Transverse colon (tissue), 4 donors: ENCODE results near the gene NUP37.

Source experiments
- POLR2AphosphoS5 ChIP-seq, 3 donors: sonication (generic); formaldehyde crosslinking; IDR thresholded peaks; one replicate each; pipeline ENCODE4 v1.6.1; 2016; ENCODE audit warnings: antibody characterized with exemption in 3 of 3
- TF ChIP-seq, protein P1 (sequence below), 5 experiments: fragments of 200-600 bp in 3 of 5; fragments of 450-650 bp in 2 of 5; sonication (generic) in 3 of 5; IDR thresholded peaks; 1 replicate in 2 of 5; 2 replicates in 3 of 5; pipeline ENCODE4 v1.5.1; 2016 to 2017; ENCODE audit warnings: antibody characterized with exemption in 5 of 5, inconsistent platforms in 3 of 5, mild to moderate bottlenecking in 2 of 5, moderate library complexity in 1 of 5

DNA sequence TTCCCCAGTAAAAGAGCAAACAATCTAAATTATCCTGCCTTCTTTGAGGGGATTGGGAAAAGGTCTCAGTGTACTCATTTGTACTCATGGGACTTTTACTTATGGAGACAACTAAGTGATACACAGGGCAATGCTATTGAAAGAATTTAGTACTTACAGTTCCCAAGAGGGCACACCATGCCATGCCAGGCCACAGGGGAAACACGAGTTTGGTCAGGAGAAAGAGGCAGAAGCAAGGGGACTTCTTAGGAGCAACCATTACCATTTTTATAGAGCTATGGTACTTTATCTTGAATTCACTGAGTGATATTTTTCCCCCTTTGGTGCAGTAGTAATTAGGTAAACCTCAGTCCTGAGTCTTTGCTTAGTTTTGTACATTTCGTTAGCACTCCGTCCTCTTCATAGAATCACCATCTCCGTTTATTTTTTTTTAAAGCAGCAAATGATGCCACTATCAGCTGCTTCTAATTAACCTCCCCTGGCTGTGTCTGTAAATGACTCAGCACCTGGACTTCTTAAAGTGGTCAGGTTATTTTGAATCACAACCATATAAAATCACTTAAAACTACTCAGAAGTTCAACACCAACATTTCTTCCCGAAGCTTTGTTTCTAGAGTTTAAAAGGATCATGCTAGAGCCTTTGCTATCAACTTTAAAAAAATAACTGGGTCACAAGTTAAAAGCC, 52.2 kb downstream of the NUP37 start:
- TF ChIP-seq, protein P1, sequence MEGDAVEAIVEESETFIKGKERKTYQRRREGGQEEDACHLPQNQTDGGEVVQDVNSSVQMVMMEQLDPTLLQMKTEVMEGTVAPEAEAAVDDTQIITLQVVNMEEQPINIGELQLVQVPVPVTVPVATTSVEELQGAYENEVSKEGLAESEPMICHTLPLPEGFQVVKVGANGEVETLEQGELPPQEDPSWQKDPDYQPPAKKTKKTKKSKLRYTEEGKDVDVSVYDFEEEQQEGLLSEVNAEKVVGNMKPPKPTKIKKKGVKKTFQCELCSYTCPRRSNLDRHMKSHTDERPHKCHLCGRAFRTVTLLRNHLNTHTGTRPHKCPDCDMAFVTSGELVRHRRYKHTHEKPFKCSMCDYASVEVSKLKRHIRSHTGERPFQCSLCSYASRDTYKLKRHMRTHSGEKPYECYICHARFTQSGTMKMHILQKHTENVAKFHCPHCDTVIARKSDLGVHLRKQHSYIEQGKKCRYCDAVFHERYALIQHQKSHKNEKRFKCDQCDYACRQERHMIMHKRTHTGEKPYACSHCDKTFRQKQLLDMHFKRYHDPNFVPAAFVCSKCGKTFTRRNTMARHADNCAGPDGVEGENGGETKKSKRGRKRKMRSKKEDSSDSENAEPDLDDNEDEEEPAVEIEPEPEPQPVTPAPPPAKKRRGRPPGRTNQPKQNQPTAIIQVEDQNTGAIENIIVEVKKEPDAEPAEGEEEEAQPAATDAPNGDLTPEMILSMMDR (IDR thresholded peaks at IDR 0.05), result no peak
- TF ChIP-seq POLR2AphosphoS5 (IDR thresholded peaks at IDR 0.05), result no peak
